Right atrium auricular region (tissue), 2 donors: ENCODE data around the gene OR6N1. TPM values are rescaled to one million over a fixed set of nuclear protein-coding genes. Genes with fewer than 3 reads are reported as not detected.

Experiments
- DNase-seq: peaks from one replicate; pipeline ENCODE4 v3.0.0-alpha.2; 2019; ENCODE audit warnings: low spot score
- H3K27ac ChIP-seq, 2 donors: fragments of 200-600 bp; sonication (generic); 1 replicate in 1 of 2; 2 replicates in 1 of 2; pipeline ENCODE4 v1.5.1; 2016 to 2019
- H3K27me3 ChIP-seq, 2 donors: fragments of 200-600 bp; sonication (generic); one replicate each; pipeline versions ENCODE4 v1.5.1 to v1.6.0; 2017 to 2019
- H3K36me3 ChIP-seq: fragments of 200-600 bp; sonication (generic); one replicate; pipeline ENCODE4 v1.5.1; 2016
- H3K4me1 ChIP-seq, 2 donors: fragments of 200-600 bp; sonication (generic); one replicate each; pipeline versions ENCODE4 v1.5.1 to v1.6.0; 2017 to 2019
- H3K4me3 ChIP-seq, 2 donors: fragments of 200-600 bp; sonication (generic); 1 replicate in 1 of 2; 2 replicates in 1 of 2; pipeline ENCODE4 v1.5.1; 2017 to 2019; ENCODE audit warnings: mild to moderate bottlenecking in 1 of 2, moderate library complexity in 1 of 2
- H3K9me3 ChIP-seq, 2 donors: fragments of 200-600 bp; sonication (generic); one replicate each; pipeline ENCODE4 v1.5.1; 2019
- CTCF ChIP-seq, 2 donors: fragments of 200-600 bp; sonication (generic); IDR thresholded peaks; one replicate each; pipeline ENCODE4 v1.5.1; 2019; ENCODE audit warnings: antibody characterized with exemption in 2 of 2
- total RNA-seq, 2 donors: library from RNA; depleted of rRNA; stranded (reverse); fragments of >200 nt; gene quantifications; one replicate each; pipeline ENCODE4 v1.1.0, GENCODE V29; 2016

Gene OR6N1
- total RNA-seq, 2 donors from 2014 or later: not detected

- Histone ChIP-seq H3K36me3 (no peaks in the 10 kb centered on the region), H3K4me1 (no peaks in the 10 kb centered on the region), H3K27me3 (no peaks in the 10 kb centered on the region), H3K4me3 (no peak overlapping the region), H3K9me3 (no peaks in the 10 kb centered on the region), H3K27ac (no peak overlapping the region)
- DNase-seq: no peak
- TF ChIP-seq CTCF (IDR thresholded peaks at IDR 0.05): no peak
Measured at GRCh38 chr1:158806916-158807536, 35.0 kb upstream of the OR6N1 start.

GRCh38 chr1:158803678-158804077, 31.7 kb upstream of the OR6N1 start:
- Histone ChIP-seq H3K9me3 (no peaks in the 10 kb centered on the region), H3K27ac (no peak overlapping the region), H3K4me1 (no peaks in the 10 kb centered on the region), H3K36me3 (no peaks in the 10 kb centered on the region), H3K27me3 (no peaks in the 10 kb centered on the region), H3K4me3 (no peak overlapping the region)
- TF ChIP-seq CTCF (IDR thresholded peaks at IDR 0.05): no peak
- DNase-seq: no peak

GRCh38 chr1:158801396-158801795, 29.4 kb upstream of the OR6N1 start:
- Histone ChIP-seq H3K4me1 (no peaks in the 10 kb centered on the region), H3K9me3 (no peaks in the 10 kb centered on the region), H3K27me3 (no peaks in the 10 kb centered on the region), H3K27ac (no peak overlapping the region), H3K36me3 (no peaks in the 10 kb centered on the region), H3K4me3 (no peak overlapping the region)
- no peak for DNase-seq
- TF ChIP-seq CTCF (IDR thresholded peaks at IDR 0.05): no peak

GRCh38 chr1:158800526-158800925, 28.5 kb upstream of the OR6N1 start:
- no peaks in the 10 kb centered on the region for H3K36me3 ChIP-seq
- DNase-seq: no peak
- no peak overlapping the region for H3K27ac ChIP-seq

GRCh38 chr1:158799689-158800088, 27.7 kb upstream of the OR6N1 start:
- Histone ChIP-seq H3K4me3 (no peak overlapping the region), H3K9me3 (no peaks in the 10 kb centered on the region), H3K27me3 (no peaks in the 10 kb centered on the region), H3K27ac (no peak overlapping the region), H3K4me1 (no peaks in the 10 kb centered on the region), H3K36me3 (no peaks in the 10 kb centered on the region)
- TF ChIP-seq CTCF (IDR thresholded peaks at IDR 0.05): no peak
- no peak for DNase-seq

More at GRCh38 chr1:158800526-158800925, 28.5 kb upstream of the OR6N1 start:
- Histone ChIP-seq H3K4me3 (no peak overlapping the region), H3K9me3 (no peaks in the 10 kb centered on the region), H3K27me3 (no peaks in the 10 kb centered on the region), H3K4me1 (no peaks in the 10 kb centered on the region)
- no peak for TF ChIP-seq CTCF (IDR thresholded peaks at IDR 0.05)

- H3K36me3 ChIP-seq: no peaks in the 10 kb centered on the region
- no peak for DNase-seq
- H3K4me1 ChIP-seq: no peaks in the 10 kb centered on the region
- no peaks in the 10 kb centered on the region for H3K9me3 ChIP-seq
- H3K4me3 ChIP-seq: no peak overlapping the region
- peak in 1 of 2 donors; percentile 22 for TF ChIP-seq CTCF (IDR thresholded peaks at IDR 0.05)
- H3K27ac ChIP-seq: no peak overlapping the region
- H3K27me3 ChIP-seq: no peaks in the 10 kb centered on the region
Measured at GRCh38 chr1:158798531-158798930, 26.5 kb upstream of the OR6N1 start.
